DOHH2 (cell line): ENCODE measurements around the gene SCN8A.

Source experiments
- H3F3A ChIP-seq: fragments of 200-600 bp; sonication (generic), shearing (Covaris generic); 2 replicates; pipeline ENCODE4 v1.6.0; 2016; ENCODE audit warnings: antibody characterized with exemption, mild to moderate bottlenecking; ENCODE audit not compliant: control insufficient read depth, insufficient read depth
- H3K27ac ChIP-seq: fragments of 200-600 bp; sonication (generic); 2 replicates; pipeline ENCODE4 v1.5.1; 2014; ENCODE audit warnings: low read depth, mild to moderate bottlenecking, low read length, moderate library complexity
- H3K27me3 ChIP-seq: fragments of 200-600 bp; sonication (generic); 2 replicates; pipeline ENCODE4 v1.6.1; 2014; ENCODE audit warnings: mild to moderate bottlenecking, low read length, mixed read lengths; ENCODE audit not compliant: control insufficient read depth
- H3K36me3 ChIP-seq: fragments of 200-600 bp; sonication (generic); 2 replicates; pipeline ENCODE4 v1.6.1; 2014; ENCODE audit warnings: mild to moderate bottlenecking, low read length, moderate library complexity, mixed read lengths; ENCODE audit not compliant: control insufficient read depth
- H3K4me1 ChIP-seq: fragments of 200-600 bp; sonication (generic); 2 replicates; pipeline ENCODE4 v1.6.1; 2014; ENCODE audit warnings: mild to moderate bottlenecking, low read length, mixed read lengths; ENCODE audit not compliant: control insufficient read depth
- H3K4me2 ChIP-seq: fragments of 200-600 bp; sonication (generic); 2 replicates; pipeline ENCODE4 v1.6.0; 2014; ENCODE audit warnings: mild to moderate bottlenecking, low read length, moderate library complexity
- H3K4me3 ChIP-seq: fragments of 200-600 bp; sonication (generic); 2 replicates; pipeline ENCODE4 v1.5.1; 2014; ENCODE audit warnings: mild to moderate bottlenecking, low read length, mixed read lengths
- H3K79me2 ChIP-seq: fragments of 200-600 bp; sonication (generic); 2 replicates; pipeline ENCODE4 v1.6.1; 2014; ENCODE audit warnings: mild to moderate bottlenecking, low read length, mixed read lengths; ENCODE audit not compliant: control insufficient read depth
- H3K9me2 ChIP-seq: fragments of 200-600 bp; sonication (generic); replicated peaks from 2 replicates; pipeline ENCODE4 v1.6.1; 2014; ENCODE audit warnings: mild to moderate bottlenecking, low read length, mixed read lengths; ENCODE audit not compliant: control insufficient read depth
- H3K9me3 ChIP-seq: fragments of 200-600 bp; sonication (generic); 2 replicates; pipeline ENCODE4 v1.6.1; 2014; ENCODE audit warnings: antibody characterized with exemption, low read length, mixed read lengths; ENCODE audit not compliant: control insufficient read depth, insufficient read depth
- H4K20me1 ChIP-seq: fragments of 200-600 bp; sonication (generic); 2 replicates; pipeline ENCODE4 v1.6.0; 2014; ENCODE audit warnings: low read depth, mild to moderate bottlenecking, antibody characterized with exemption, low read length, moderate library complexity; ENCODE audit not compliant: control insufficient read depth, insufficient read depth
- CTCF ChIP-seq: fragments of 200-600 bp; sonication (generic); IDR thresholded peaks from one replicate; pipeline ENCODE4 v1.5.1; 2014; ENCODE audit warnings: antibody characterized with exemption, mild to moderate bottlenecking, low read depth, low read length; ENCODE audit not compliant: poor library complexity, severe bottlenecking
- EZH2phosphoT487 ChIP-seq: fragments of 200-600 bp; sonication (generic); IDR thresholded peaks from 2 replicates; pipeline ENCODE4 v1.6.1; 2017; ENCODE audit warnings: borderline replicate concordance, mild to moderate bottlenecking, antibody characterized with exemption, low read length, moderate library complexity, mixed read lengths

SCN8A gene

DNA sequence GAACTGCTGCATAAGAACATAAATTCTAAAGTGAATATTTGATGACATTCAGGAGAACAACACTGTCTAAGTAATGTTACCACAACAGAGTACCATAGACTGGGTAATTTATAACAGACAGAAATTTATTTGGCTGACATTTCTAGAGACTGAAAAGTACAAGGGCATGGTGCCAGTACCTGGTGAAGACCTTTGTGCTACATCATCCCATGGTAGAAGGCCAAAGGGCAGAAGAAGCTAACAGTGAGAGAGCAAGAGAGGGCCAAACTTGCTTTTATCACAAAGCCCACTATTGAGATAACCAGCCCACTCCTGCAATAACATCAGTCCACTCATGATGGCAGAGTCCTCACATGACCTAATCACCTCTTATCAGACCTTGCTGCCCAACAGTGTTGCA lies 168.7 kb downstream of the SCN8A start:
- no peak for TF ChIP-seq EZH2phosphoT487
- no peak for TF ChIP-seq CTCF
- no peaks in the 10 kb centered on the region for H3K27me3 ChIP-seq
- H3K4me3 ChIP-seq = no peak overlapping the region
- H3K9me2 ChIP-seq = no peaks in the 10 kb centered on the region
- no peaks in the 10 kb centered on the region for H3F3A ChIP-seq
- no peak overlapping the region for H3K4me2 ChIP-seq
- H3K36me3 ChIP-seq = no peaks in the 10 kb centered on the region
- H3K9me3 ChIP-seq = no peaks in the 10 kb centered on the region
- H4K20me1 ChIP-seq = no peaks in the 10 kb centered on the region
- H3K79me2 ChIP-seq = no peaks in the 10 kb centered on the region
- H3K27ac ChIP-seq = no peak overlapping the region
- H3K4me1 ChIP-seq = no peaks in the 10 kb centered on the region

GRCh38 chr12:51760231-51760630 lies 169.2 kb downstream of the SCN8A start:
- no peak overlapping the region for H3K4me3 ChIP-seq
- H3F3A ChIP-seq = no peaks in the 10 kb centered on the region
- TF ChIP-seq EZH2phosphoT487 (no peak), CTCF (no peak)
- H3K9me3 ChIP-seq = no peaks in the 10 kb centered on the region
- no peaks in the 10 kb centered on the region for H3K4me1 ChIP-seq
- no peaks in the 10 kb centered on the region for H3K9me2 ChIP-seq
- H4K20me1 ChIP-seq = no peaks in the 10 kb centered on the region
- H3K36me3 ChIP-seq = no peaks in the 10 kb centered on the region
- no peaks in the 10 kb centered on the region for H3K27me3 ChIP-seq
- no peaks in the 10 kb centered on the region for H3K79me2 ChIP-seq
- no peak overlapping the region for H3K4me2 ChIP-seq
- H3K27ac ChIP-seq = no peak overlapping the region

- H3F3A ChIP-seq = no peaks in the 10 kb centered on the region
- TF ChIP-seq CTCF (no peak), EZH2phosphoT487 (no peak)
- H3K27me3 ChIP-seq = peaks cover 11% of the 10 kb centered on the region
- no peak overlapping the region for H3K4me3 ChIP-seq
- no peak overlapping the region for H3K27ac ChIP-seq
- H3K4me1 ChIP-seq = no peaks in the 10 kb centered on the region
- H3K9me3 ChIP-seq = no peaks in the 10 kb centered on the region
- no peaks in the 10 kb centered on the region for H3K9me2 ChIP-seq
- no peaks in the 10 kb centered on the region for H3K79me2 ChIP-seq
- no peak overlapping the region for H3K4me2 ChIP-seq
- H3K36me3 ChIP-seq = no peaks in the 10 kb centered on the region
- H4K20me1 ChIP-seq = no peaks in the 10 kb centered on the region
Measured at GRCh38 chr12:51763743-51764142, 172.7 kb downstream of the SCN8A start.
